Sigmoid colon (tissue), 4 donors: ENCODE data around the gene MXRA5.

Experiments
- CTCF ChIP-seq, 4 experiments: fragments of 450-650 bp in 3 of 4; fragments of 200-600 bp in 1 of 4; IDR thresholded peaks; one replicate each; pipeline ENCODE4 v1.5.1; 2016 to 2019; ENCODE audit warnings: antibody characterized with exemption in 4 of 4, mild to moderate bottlenecking in 3 of 4, moderate library complexity in 2 of 4
- EP300 ChIP-seq, 4 donors: sonication (generic); formaldehyde crosslinking; IDR thresholded peaks; one replicate each; pipeline ENCODE4 v1.6.1; 2017; ENCODE audit warnings: antibody characterized with exemption in 4 of 4
- POLR2A ChIP-seq, 2 donors: fragments of 450-650 bp; IDR thresholded peaks; one replicate each; pipeline ENCODE4 v1.6.1; 2016; ENCODE audit warnings: antibody characterized with exemption in 2 of 2, mild to moderate bottlenecking in 2 of 2, moderate library complexity in 2 of 2
- POLR2AphosphoS5 ChIP-seq, 4 donors: sonication (generic); formaldehyde crosslinking; IDR thresholded peaks; one replicate each; pipeline ENCODE4 v1.6.1; 2017; ENCODE audit warnings: antibody characterized with exemption in 4 of 4

GRCh38 chrX:3286196-3286945 is 60.1 kb downstream of the MXRA5 start:
- TF ChIP-seq POLR2AphosphoS5 (IDR thresholded peaks at IDR 0.05) (no peak), CTCF (IDR thresholded peaks at IDR 0.05) (no peak), POLR2A (IDR thresholded peaks at IDR 0.05) (no peak), EP300 (IDR thresholded peaks at IDR 0.05) (no peak)
